SH-SY5Y (cell line): ENCODE results near the gene RGS8.

Experiments
- GATA2 ChIP-seq: IDR thresholded peaks from 2 replicates; pipeline ENCODE4 v1.6.1; 2011; ENCODE audit warnings: mild to moderate bottlenecking, low read depth, low read length
- GATA3 ChIP-seq: IDR thresholded peaks from 2 replicates; pipeline ENCODE4 v1.6.1; 2011; ENCODE audit warnings: low read depth, mild to moderate bottlenecking, low read length, moderate library complexity

DNA sequence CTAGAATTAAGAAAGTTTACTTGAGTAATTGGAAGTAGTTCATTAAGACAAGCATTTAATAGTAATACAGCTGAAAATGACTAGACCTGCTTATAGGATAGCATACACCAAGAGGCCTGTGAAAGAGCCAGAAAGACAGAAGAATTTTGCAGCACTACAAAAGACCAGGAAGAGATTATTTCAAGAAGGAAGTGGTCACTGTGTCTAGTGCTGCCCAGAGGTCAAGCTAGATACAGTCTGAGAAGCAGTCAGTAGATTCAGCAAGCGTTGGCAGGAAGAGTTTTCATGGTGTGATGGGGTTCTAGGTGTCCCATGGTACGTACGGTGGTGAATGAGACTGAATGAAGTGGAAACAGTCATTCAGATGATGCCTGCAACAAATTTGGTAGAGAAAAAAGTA lies 31.5 kb downstream of the RGS8 start:
- TF ChIP-seq GATA3 = no peak
- TF ChIP-seq GATA2 = no peak
